ENCODE measurements around the gene PDIA4. TPM values are rescaled to one million over a fixed set of nuclear protein-coding genes. Genes with fewer than 3 reads are reported as not detected.

PDIA4 gene
- total and polyA plus RNA-seq, 10 donors: 21.6 to 160 (median 84.6) TPM

GRCh38 chr7:148967032-148967372 lies 61.3 kb downstream of the PDIA4 start:
- Histone ChIP-seq H3K9me3 (no peaks in the 10 kb centered on the region), H3K4me3 (peak overlapping the region; percentile 30 to 66 (median 37)), H3K27me3 (replicated peaks in 1 of 7) (no peaks in the 10 kb centered on the region), H3K4me1 (peaks cover 6 to 41% (median 32%) of the 10 kb centered on the region in 6 donors), H3K27ac (peak overlapping the region in 3 of 8 donors; percentile 48 to 66 (median 50)), H3K36me3 (no peaks in the 10 kb centered on the region)
- peak in 5 of 11 experiments; percentile 1 to 53 (median 38) for TF ChIP-seq CTCF (IDR thresholded peaks at IDR 0.05 in 8 of 11, conservative IDR thresholded peaks at IDR 0.05 in 3 of 11)
- no peak for TF ChIP-seq POLR2A (IDR thresholded peaks at IDR 0.05)
- DNase-seq: no peak
- 31 to 38% (median 35%) methylated on average over 13 of the region's 13 CpGs for WGBS, 5 donors
- intact Hi-C loops (cut with DNase I; ENCODE audit: low total_unique reads): no loop called here

GRCh38 chr7:148964483-148965267 lies 63.6 kb downstream of the PDIA4 start:
- TF ChIP-seq POLR2A (IDR thresholded peaks at IDR 0.05) (no peak), POLR2AphosphoS5 (IDR thresholded peaks at IDR 0.05) (no peak), CTCF (IDR thresholded peaks at IDR 0.05 in 8 of 11, conservative IDR thresholded peaks at IDR 0.05 in 3 of 11) (no peak)
- WGBS, 5 donors: 53 to 61% (median 54%) methylated on average over 15 of the region's 15 CpGs
- DNase-seq: no peak
- H3K27ac ChIP-seq: peak overlapping the region in 7 of 8 donors; percentile 76 to 85 (median 79)
- H3K36me3 ChIP-seq: no peaks in the 10 kb centered on the region
- intact Hi-C loops (cut with DNase I; ENCODE audit: low total_unique reads): loop anchor here (5.0 kb wide), 3 partner anchors 107 to 462 kb away; no protein-coding TSS in a partner anchor
- H3K9me3 ChIP-seq: no peaks in the 10 kb centered on the region
- H3K4me1 ChIP-seq: peaks cover 6 to 41% (median 32%) of the 10 kb centered on the region in 6 donors
- no peaks in the 10 kb centered on the region for H3K27me3 ChIP-seq (replicated peaks in 1 of 7)
- H3K4me3 ChIP-seq: peak overlapping the region in 5 of 8 donors; percentile 48 to 73 (median 58)

GRCh38 chr7:148963583-148964482 lies 64.5 kb downstream of the PDIA4 start:
- H3K27ac ChIP-seq: peak overlapping the region; percentile 76 to 85 (median 80)
- H3K4me3 ChIP-seq: peak overlapping the region; percentile 1 to 73 (median 58)
- intact Hi-C loops (cut with DNase I; ENCODE audit: low total_unique reads): loop anchor here (5.0 kb wide), 3 partner anchors 107 to 462 kb away; no protein-coding TSS in a partner anchor
- no peak for DNase-seq
- H3K4me1 ChIP-seq: peaks cover 6 to 41% (median 32%) of the 10 kb centered on the region in 6 donors
- no peaks in the 10 kb centered on the region for H3K27me3 ChIP-seq (replicated peaks in 1 of 7)
- no peaks in the 10 kb centered on the region for H3K9me3 ChIP-seq
- no peaks in the 10 kb centered on the region for H3K36me3 ChIP-seq
- TF ChIP-seq POLR2A (IDR thresholded peaks at IDR 0.05) (no peak), POLR2AphosphoS5 (IDR thresholded peaks at IDR 0.05) (no peak), CTCF (IDR thresholded peaks at IDR 0.05 in 8 of 11, conservative IDR thresholded peaks at IDR 0.05 in 3 of 11) (no peak)
- WGBS, 5 donors: 37 to 51% (median 41%) methylated on average over 20 of the region's 20 CpGs
